HepG2 (cell line): ENCODE results near the gene ABTB2.

Experiments used
- CEBPB ChIP-seq: IDR thresholded peaks from 2 replicates; pipeline ENCODE4 v1.6.1; 2011; ENCODE audit warnings: low read depth, low read length, improper control_type of control experiment, borderline replicate concordance
- HDAC2 ChIP-seq: sonication (generic); formaldehyde crosslinking; IDR thresholded peaks from 2 replicates; pipeline ENCODE4 v1.4.0; 2020; ENCODE audit warnings: missing genetic modification reagents
- POLR2A ChIP-seq, 2 experiments: IDR thresholded peaks; 2 replicates each; pipeline ENCODE4 v1.6.1; 2011; ENCODE audit warnings: low read depth in 2 of 2, low read length in 2 of 2, mild to moderate bottlenecking in 1 of 2, moderate library complexity in 1 of 2; ENCODE audit not compliant: insufficient read depth in 1 of 2
- RARA ChIP-seq: IDR thresholded peaks from 2 replicates; pipeline ENCODE4 v1.6.1; 2016; ENCODE audit warnings: missing genetic modification reagents, missing compliant biosample characterization
- SP1 ChIP-seq, 2 experiments: fragments of 450-650 bp in 1 of 2; sonication (generic) in 1 of 2; formaldehyde crosslinking in 1 of 2; IDR thresholded peaks; 2 replicates each; pipeline versions ENCODE4 v1.4.0 to v1.6.1; 2016 to 2020; ENCODE audit warnings: missing genetic modification reagents in 1 of 2
- ZNF343 ChIP-seq: sonication (generic); formaldehyde crosslinking; IDR thresholded peaks from 2 replicates; pipeline ENCODE4 v1.4.0; 2020; ENCODE audit warnings: mild to moderate bottlenecking, missing genetic modification reagents
- ZNF382 ChIP-seq: sonication (generic); formaldehyde crosslinking; IDR thresholded peaks from 2 replicates; pipeline ENCODE4 v1.5.0; 2020; ENCODE audit warnings: missing genetic modification reagents, mild to moderate bottlenecking, borderline replicate concordance
- ZNF75D ChIP-seq: sonication (generic); formaldehyde crosslinking; IDR thresholded peaks from 2 replicates; pipeline ENCODE4 v1.8.1; 2023; ENCODE audit warnings: missing genetic modification reagents, mild to moderate bottlenecking, borderline replicate concordance
- TF ChIP-seq, protein P1 (sequence below): sonication (generic); formaldehyde crosslinking; IDR thresholded peaks from 2 replicates; pipeline ENCODE4 v1.8.0; 2022; ENCODE audit warnings: missing genetic modification reagents, low read depth, mild to moderate bottlenecking, borderline replicate concordance
- TF ChIP-seq, protein P2 (sequence below): sonication (generic); formaldehyde crosslinking; IDR thresholded peaks from 2 replicates; pipeline ENCODE4 v1.5.0; 2020; ENCODE audit warnings: mild to moderate bottlenecking, missing genetic modification reagents
- TF ChIP-seq, protein P3 (sequence below), 2 experiments: sonication (generic) in 1 of 2; formaldehyde crosslinking in 1 of 2; IDR thresholded peaks; 2 replicates each; pipeline versions ENCODE4 v1.4.0 to v1.6.1; 2018 to 2020; ENCODE audit warnings: missing genetic modification reagents in 2 of 2, borderline replicate concordance in 1 of 2, low read depth in 1 of 2, mild to moderate bottlenecking in 1 of 2, missing biosample characterization in 1 of 2

DNA sequence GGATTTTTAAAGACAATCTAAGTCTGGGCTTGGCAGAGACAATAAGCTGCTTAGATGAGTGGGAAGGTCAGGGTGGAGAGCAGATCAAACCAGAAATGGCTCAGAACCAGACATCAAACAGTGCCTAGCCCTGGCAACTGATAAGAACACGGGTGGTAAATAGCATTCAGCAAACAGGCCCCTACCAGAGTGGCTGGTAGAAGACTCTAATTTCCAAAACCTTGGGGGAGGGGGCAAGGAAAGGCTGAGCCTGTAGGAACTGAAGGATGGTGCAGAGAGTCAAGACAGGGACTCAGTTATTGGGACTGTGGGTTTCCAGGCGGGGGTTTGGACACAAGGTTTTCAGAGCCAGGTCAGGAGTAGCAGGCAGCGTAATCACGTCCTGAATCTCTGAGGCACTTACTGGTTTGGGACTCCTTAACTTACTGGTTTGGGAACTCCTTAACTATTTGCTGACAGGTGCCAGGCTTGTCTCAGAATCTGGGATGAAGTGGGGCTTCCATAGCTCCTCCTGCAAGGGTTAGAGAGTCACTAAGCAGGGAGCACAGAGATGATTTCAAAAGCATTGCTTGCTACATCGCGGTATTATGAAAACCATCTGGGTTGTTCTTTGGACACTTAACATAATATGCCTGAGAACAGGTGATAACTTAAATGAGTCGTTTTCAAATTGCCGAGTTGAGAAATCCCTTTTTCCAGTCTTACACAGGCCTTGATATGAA lies 5.7 kb upstream of the ABTB2 start:
- TF ChIP-seq ZNF343 (CRISPR knock-in tag), result no peak
- no peak for TF ChIP-seq SP1 (IDR thresholded peaks at IDR 0.05)
- no peak for TF ChIP-seq SP1 (CRISPR knock-in tag; IDR thresholded peaks at IDR 0.05)
- no peak for TF ChIP-seq ZNF75D
- 0 out of 2 replicates have a peak, but pooled peaks have one; percentile 22 for TF ChIP-seq HDAC2 (CRISPR knock-in tag)
- TF ChIP-seq RARA (CRISPR knock-in tag), result peak; percentile 51; the same call in 1 of the 2 replicates
- no peak for TF ChIP-seq POLR2A (IDR thresholded peaks at IDR 0.05; ENCODE audit: insufficient read depth in 1 of 2, low read depth in 2 of 2, low read length in 2 of 2)
- TF ChIP-seq, protein P1, sequence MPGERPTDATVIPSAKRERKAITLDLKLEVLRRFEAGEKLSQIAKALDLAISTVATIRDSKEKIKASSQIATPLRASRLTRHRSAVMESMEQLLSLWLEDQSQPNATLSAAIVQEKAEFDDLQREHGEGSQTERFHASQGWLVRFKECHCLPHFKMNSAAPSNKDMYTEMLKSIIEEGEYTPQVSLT (CRISPR knock-in tag), result no peak
- TF ChIP-seq, protein P2, sequence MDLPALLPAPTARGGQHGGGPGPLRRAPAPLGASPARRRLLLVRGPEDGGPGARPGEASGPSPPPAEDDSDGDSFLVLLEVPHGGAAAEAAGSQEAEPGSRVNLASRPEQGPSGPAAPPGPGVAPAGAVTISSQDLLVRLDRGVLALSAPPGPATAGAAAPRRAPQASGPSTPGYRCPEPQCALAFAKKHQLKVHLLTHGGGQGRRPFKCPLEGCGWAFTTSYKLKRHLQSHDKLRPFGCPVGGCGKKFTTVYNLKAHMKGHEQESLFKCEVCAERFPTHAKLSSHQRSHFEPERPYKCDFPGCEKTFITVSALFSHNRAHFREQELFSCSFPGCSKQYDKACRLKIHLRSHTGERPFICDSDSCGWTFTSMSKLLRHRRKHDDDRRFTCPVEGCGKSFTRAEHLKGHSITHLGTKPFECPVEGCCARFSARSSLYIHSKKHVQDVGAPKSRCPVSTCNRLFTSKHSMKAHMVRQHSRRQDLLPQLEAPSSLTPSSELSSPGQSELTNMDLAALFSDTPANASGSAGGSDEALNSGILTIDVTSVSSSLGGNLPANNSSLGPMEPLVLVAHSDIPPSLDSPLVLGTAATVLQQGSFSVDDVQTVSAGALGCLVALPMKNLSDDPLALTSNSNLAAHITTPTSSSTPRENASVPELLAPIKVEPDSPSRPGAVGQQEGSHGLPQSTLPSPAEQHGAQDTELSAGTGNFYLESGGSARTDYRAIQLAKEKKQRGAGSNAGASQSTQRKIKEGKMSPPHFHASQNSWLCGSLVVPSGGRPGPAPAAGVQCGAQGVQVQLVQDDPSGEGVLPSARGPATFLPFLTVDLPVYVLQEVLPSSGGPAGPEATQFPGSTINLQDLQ (CRISPR knock-in tag), result no peak
- peak; percentile 41; the same call in 1 of the 2 replicates for TF ChIP-seq CEBPB
- no peak for TF ChIP-seq ZNF382 (CRISPR knock-in tag)
- TF ChIP-seq, protein P3, sequence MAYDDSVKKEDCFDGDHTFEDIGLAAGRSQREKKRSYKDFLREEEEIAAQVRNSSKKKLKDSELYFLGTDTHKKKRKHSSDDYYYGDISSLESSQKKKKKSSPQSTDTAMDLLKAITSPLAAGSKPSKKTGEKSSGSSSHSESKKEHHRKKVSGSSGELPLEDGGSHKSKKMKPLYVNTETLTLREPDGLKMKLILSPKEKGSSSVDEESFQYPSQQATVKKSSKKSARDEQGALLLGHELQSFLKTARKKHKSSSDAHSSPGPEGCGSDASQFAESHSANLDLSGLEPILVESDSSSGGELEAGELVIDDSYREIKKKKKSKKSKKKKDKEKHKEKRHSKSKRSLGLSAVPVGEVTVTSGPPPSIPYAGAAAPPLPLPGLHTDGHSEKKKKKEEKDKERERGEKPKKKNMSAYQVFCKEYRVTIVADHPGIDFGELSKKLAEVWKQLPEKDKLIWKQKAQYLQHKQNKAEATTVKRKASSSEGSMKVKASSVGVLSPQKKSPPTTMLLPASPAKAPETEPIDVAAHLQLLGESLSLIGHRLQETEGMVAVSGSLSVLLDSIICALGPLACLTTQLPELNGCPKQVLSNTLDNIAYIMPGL (CRISPR knock-in tag; IDR thresholded peaks at IDR 0.05; ENCODE audit: borderline replicate concordance in 1 of 2, low read depth in 1 of 2), result no peak
